HG03025 (cell line): ENCODE results near the gene ETFBKMT.
A peak's percentile ranks its signal among the peaks of the same experiment; 100 is the strongest.
"Not testable (repeated sequence)": the region's sequence is repeated elsewhere in the genome, so short reads cannot be mapped to it uniquely, and the experiment has no call there.

Source experiments
- ATAC-seq: cut with Tn5 transposase; IDR thresholded peaks from one replicate; pipeline ENCODE4 v1.9.1; 2021; ENCODE audit warnings: mild to moderate bottlenecking, moderate library complexity; ENCODE audit not compliant: unreplicated experiment, low FRiP score

Gene ETFBKMT

GRCh38 chr12:31655208-31655607, 4.3 kb upstream of the ETFBKMT start:
- ATAC-seq: no peak

GRCh38 chr12:31655792-31656191, 3.7 kb upstream of the ETFBKMT start:
- no peak for ATAC-seq

GRCh38 chr12:31658471-31659086, 909 bp upstream of the ETFBKMT start:
- ATAC-seq: peak; percentile 5

GRCh38 chr12:31662176-31662849, 2.8 kb downstream of the ETFBKMT start:
- ATAC-seq: no peak

- ATAC-seq: no peak
Observed at GRCh38 chr12:31663576-31663975, 4.1 kb downstream of the ETFBKMT start.

GRCh38 chr12:31664038-31664437, 4.5 kb downstream of the ETFBKMT start:
- no peak for ATAC-seq

GRCh38 chr12:31669020-31669419, 9.5 kb downstream of the ETFBKMT start:
- no peak for ATAC-seq

GRCh38 chr12:31669582-31669981, 10.1 kb downstream of the ETFBKMT start:
- not testable (repeated sequence) for ATAC-seq

GRCh38 chr12:31672521-31672920, 13.0 kb downstream of the ETFBKMT start:
- ATAC-seq: no peak

- no peak for ATAC-seq
Observed at GRCh38 chr12:31682136-31682962, 22.9 kb downstream of the ETFBKMT start.

GRCh38 chr12:31685801-31686200, 26.3 kb downstream of the ETFBKMT start:
- ATAC-seq: no peak

- ATAC-seq: no peak
Observed at GRCh38 chr12:31687101-31687527, 27.6 kb downstream of the ETFBKMT start.

GRCh38 chr12:31689921-31690320, 30.4 kb downstream of the ETFBKMT start:
- ATAC-seq: not testable (repeated sequence)

GRCh38 chr12:31702047-31702446, 42.6 kb downstream of the ETFBKMT start:
- ATAC-seq: no peak

GRCh38 chr12:31705621-31706020, 46.1 kb downstream of the ETFBKMT start:
- no peak for ATAC-seq

GRCh38 chr12:31708118-31708517, 48.6 kb downstream of the ETFBKMT start:
- not testable (repeated sequence) for ATAC-seq

- no peak for ATAC-seq
Observed at GRCh38 chr12:31710021-31710818, 50.7 kb downstream of the ETFBKMT start.

- no peak for ATAC-seq
Observed at GRCh38 chr12:31712877-31713276, 53.4 kb downstream of the ETFBKMT start.

GRCh38 chr12:31714406-31715271, 55.2 kb downstream of the ETFBKMT start:
- ATAC-seq: peak; percentile 14
